GM18508 (cell line): ENCODE measurements around the gene SRC.

Experiments
- ATAC-seq: cut with Tn5 transposase; IDR thresholded peaks from one replicate; pipeline ENCODE4 v1.9.1; 2021; ENCODE audit warnings: moderate number of reproducible peaks; ENCODE audit not compliant: insufficient read depth, unreplicated experiment

SRC gene

GRCh38 chr20:37420610-37421009 is 74.7 kb downstream of the SRC start:
- ATAC-seq, result no peak

GRCh38 chr20:37421060-37421905 is 75.3 kb downstream of the SRC start:
- no peak for ATAC-seq

GRCh38 chr20:37421988-37422387 is 76.0 kb downstream of the SRC start:
- ATAC-seq, result no peak

- ATAC-seq, result no peak
Measured at GRCh38 chr20:37422791-37423286, 76.9 kb downstream of the SRC start.

- no peak for ATAC-seq
Measured at GRCh38 chr20:37423545-37423944, 77.6 kb downstream of the SRC start.

- no peak for ATAC-seq
Measured at GRCh38 chr20:37424062-37424851, 78.3 kb downstream of the SRC start.

GRCh38 chr20:37425103-37425625 is 79.2 kb downstream of the SRC start:
- no peak for ATAC-seq

GRCh38 chr20:37426106-37426505 is 80.2 kb downstream of the SRC start:
- no peak for ATAC-seq

- no peak for ATAC-seq
Measured at GRCh38 chr20:37426978-37427377, 81.0 kb downstream of the SRC start.

- no peak for ATAC-seq
Measured at GRCh38 chr20:37430044-37430443, 84.1 kb downstream of the SRC start.

GRCh38 chr20:37430778-37431460 is 85.0 kb downstream of the SRC start:
- ATAC-seq, result no peak

- no peak for ATAC-seq
Measured at GRCh38 chr20:37431786-37432185, 85.8 kb downstream of the SRC start.

GRCh38 chr20:37432606-37433005 is 86.7 kb downstream of the SRC start:
- ATAC-seq, result no peak

GRCh38 chr20:37435607-37436006 is 89.7 kb downstream of the SRC start:
- ATAC-seq, result no peak

- ATAC-seq, result no peak
Measured at GRCh38 chr20:37436527-37437186, 90.7 kb downstream of the SRC start.

- no peak for ATAC-seq
Measured at GRCh38 chr20:37437676-37438075, 91.7 kb downstream of the SRC start.

GRCh38 chr20:37438464-37439222 is 92.7 kb downstream of the SRC start:
- no peak for ATAC-seq

- ATAC-seq, result no peak
Measured at GRCh38 chr20:37439223-37439933, 93.4 kb downstream of the SRC start.

- no peak for ATAC-seq
Measured at GRCh38 chr20:37441023-37441422, 95.1 kb downstream of the SRC start.
